Measurements from ENCODE around the gene KCNG1. TPM values are rescaled to one million over a fixed set of nuclear protein-coding genes. Genes with fewer than 3 reads are reported as not detected.

KCNG1 gene
- total RNA-seq, 1 donor from 2014 or later, result 2.3 TPM

Other genes with a start within 250 kb of the KCNG1 start
- gene BCAS4, start 228.0 kb downstream of the KCNG1 start, total RNA-seq, result 1.5 TPM in 2 replicates
- 28.6 and 33.0 TPM in 2 replicates for gene ADNP, start 91.7 kb downstream of the KCNG1 start, total RNA-seq
- 36.8 and 45.6 TPM in 2 replicates for gene DPM1, start 64.6 kb downstream of the KCNG1 start, total RNA-seq
- gene MOCS3, start 64.3 kb downstream of the KCNG1 start, total RNA-seq, result 6.7 and 8.2 TPM in 2 replicates